Trophoblast cell (in vitro differentiated cells and primary cell): ENCODE measurements around the gene HGFAC.

ENCODE experiments used
- DNase-seq, 2 donors: peaks; one replicate each; pipeline ENCODE4 v3.0.0-alpha.2; 2016
- H2AFZ ChIP-seq: 2 replicates; pipeline ENCODE4 v1.6.1; 2013; ENCODE audit warnings: low read length, moderate library complexity, mild to moderate bottlenecking; ENCODE audit not compliant: insufficient read depth, poor library complexity
- H2AK5ac ChIP-seq: 2 replicates; pipeline ENCODE4 v1.6.1; 2013; ENCODE audit warnings: mild to moderate bottlenecking, low read length
- H2BK120ac ChIP-seq: 2 replicates; pipeline ENCODE4 v1.6.1; 2013; ENCODE audit warnings: low read length, mild to moderate bottlenecking, moderate library complexity; ENCODE audit not compliant: insufficient read depth, poor library complexity
- H2BK12ac ChIP-seq: 2 replicates; pipeline ENCODE4 v1.6.1; 2013; ENCODE audit warnings: mild to moderate bottlenecking, low read length, moderate library complexity
- H2BK5ac ChIP-seq: 2 replicates; pipeline ENCODE4 v1.6.1; 2013; ENCODE audit warnings: low read length, low read depth, moderate library complexity, mild to moderate bottlenecking; ENCODE audit not compliant: poor library complexity
- H3K14ac ChIP-seq: 2 replicates; pipeline ENCODE4 v1.6.1; 2013; ENCODE audit warnings: mild to moderate bottlenecking, low read length
- H3K18ac ChIP-seq: 2 replicates; pipeline ENCODE4 v1.6.1; 2013; ENCODE audit warnings: mild to moderate bottlenecking, low read length
- H3K23ac ChIP-seq: 2 replicates; pipeline ENCODE4 v1.6.1; 2013; ENCODE audit warnings: low read length
- H3K27ac ChIP-seq: 2 replicates; pipeline ENCODE4 v1.5.1; 2013; ENCODE audit warnings: low read depth, mild to moderate bottlenecking, inconsistent platforms, low read length, moderate library complexity
- H3K27me3 ChIP-seq: 2 replicates; pipeline ENCODE4 v1.6.1; 2013; ENCODE audit warnings: inconsistent platforms, mild to moderate bottlenecking, low read length, moderate library complexity; ENCODE audit not compliant: insufficient read depth
- H3K36me3 ChIP-seq, 2 experiments: 1 replicate in 1 of 2; 2 replicates in 1 of 2; pipeline ENCODE4 v1.6.1; 2013; ENCODE audit warnings: low read length in 2 of 2, mild to moderate bottlenecking in 2 of 2, moderate library complexity in 1 of 2; ENCODE audit not compliant: insufficient read depth in 2 of 2, control insufficient read depth in 1 of 2
- H3K4ac ChIP-seq: 2 replicates; pipeline ENCODE4 v1.6.1; 2013; ENCODE audit warnings: low read depth, mild to moderate bottlenecking, low read length, moderate library complexity
- H3K4me1 ChIP-seq, 2 experiments: 1 replicate in 1 of 2; 2 replicates in 1 of 2; pipeline ENCODE4 v1.6.1; 2013; ENCODE audit warnings: low read length in 2 of 2, mild to moderate bottlenecking in 2 of 2, moderate library complexity in 1 of 2; ENCODE audit not compliant: insufficient read depth in 2 of 2, control insufficient read depth in 1 of 2
- H3K4me2 ChIP-seq: 2 replicates; pipeline ENCODE4 v1.6.1; 2013; ENCODE audit warnings: inconsistent platforms, mild to moderate bottlenecking, low read length, moderate library complexity
- H3K4me3 ChIP-seq: 2 replicates; pipeline ENCODE4 v1.5.1; 2013; ENCODE audit warnings: mild to moderate bottlenecking, low read depth, low read length, inconsistent platforms
- H3K79me1 ChIP-seq: one replicate; pipeline ENCODE4 v1.6.1; 2013; ENCODE audit warnings: low read length
- H3K79me2 ChIP-seq: 2 replicates; pipeline ENCODE4 v1.6.1; 2013; ENCODE audit warnings: low read length, mild to moderate bottlenecking; ENCODE audit not compliant: control insufficient read depth, insufficient read depth, poor library complexity
- H3K9ac ChIP-seq: 2 replicates; pipeline ENCODE4 v1.6.1; 2013; ENCODE audit warnings: mild to moderate bottlenecking, low read length
- H3K9me3 ChIP-seq: 2 replicates; pipeline ENCODE4 v1.6.1; 2013; ENCODE audit warnings: low read depth, mild to moderate bottlenecking, control low read depth, inconsistent platforms, low read length; ENCODE audit not compliant: insufficient read depth
- H4K12ac ChIP-seq: 2 replicates; pipeline ENCODE4 v1.6.1; 2013; ENCODE audit warnings: low read depth, mild to moderate bottlenecking, low read length, moderate library complexity
- H4K8ac ChIP-seq: 2 replicates; pipeline ENCODE4 v1.6.1; 2013; ENCODE audit warnings: low read depth, mild to moderate bottlenecking, low read length, moderate library complexity
- H4K91ac ChIP-seq: one replicate; pipeline ENCODE4 v1.6.1; 2013; ENCODE audit warnings: low read depth, mild to moderate bottlenecking, low read length, moderate library complexity
- WGBS: extraction: QIAGEN DNeasy Blood & Tissue Kit; methylation state at CpG from one replicate; pipeline ENCODE4 v1.1.7; 2013; ENCODE audit warnings: missing lambda C conversion rate; ENCODE audit not compliant: insufficient read length, insufficient coverage; ENCODE audit errors: extremely low coverage; 5-methylcytosine and 5-hydroxymethylcytosine counted together

Gene HGFAC

GRCh38 chr4:3442460-3442958, 741 bp downstream of the HGFAC start:
- Histone ChIP-seq H4K8ac (no peak overlapping the region), H3K4me3 (no peak overlapping the region), H3K23ac (no peak overlapping the region), H3K4me1 (no peaks in the 10 kb centered on the region), H2BK12ac (no peak overlapping the region), H3K79me2 (no peaks in the 10 kb centered on the region), H3K4ac (no peak overlapping the region), H3K27ac (no peak overlapping the region), H2BK120ac (no peak overlapping the region), H3K4me2 (no peak overlapping the region), H3K9me3 (peaks cover 2% of the 10 kb centered on the region), H3K79me1 (no peaks in the 10 kb centered on the region), H2AFZ (no peak overlapping the region), H2AK5ac (no peak overlapping the region), H3K9ac (no peak overlapping the region), H3K14ac (no peak overlapping the region), H4K91ac (no peak overlapping the region), H4K12ac (no peak overlapping the region), H3K18ac (no peak overlapping the region), H3K36me3 (no peaks in the 10 kb centered on the region), H2BK5ac (no peak overlapping the region), H3K27me3 (no peaks in the 10 kb centered on the region)
- DNase-seq, result no peak
- no CpG with 5 or more reads among the region's 14 CpGs for WGBS

DNA sequence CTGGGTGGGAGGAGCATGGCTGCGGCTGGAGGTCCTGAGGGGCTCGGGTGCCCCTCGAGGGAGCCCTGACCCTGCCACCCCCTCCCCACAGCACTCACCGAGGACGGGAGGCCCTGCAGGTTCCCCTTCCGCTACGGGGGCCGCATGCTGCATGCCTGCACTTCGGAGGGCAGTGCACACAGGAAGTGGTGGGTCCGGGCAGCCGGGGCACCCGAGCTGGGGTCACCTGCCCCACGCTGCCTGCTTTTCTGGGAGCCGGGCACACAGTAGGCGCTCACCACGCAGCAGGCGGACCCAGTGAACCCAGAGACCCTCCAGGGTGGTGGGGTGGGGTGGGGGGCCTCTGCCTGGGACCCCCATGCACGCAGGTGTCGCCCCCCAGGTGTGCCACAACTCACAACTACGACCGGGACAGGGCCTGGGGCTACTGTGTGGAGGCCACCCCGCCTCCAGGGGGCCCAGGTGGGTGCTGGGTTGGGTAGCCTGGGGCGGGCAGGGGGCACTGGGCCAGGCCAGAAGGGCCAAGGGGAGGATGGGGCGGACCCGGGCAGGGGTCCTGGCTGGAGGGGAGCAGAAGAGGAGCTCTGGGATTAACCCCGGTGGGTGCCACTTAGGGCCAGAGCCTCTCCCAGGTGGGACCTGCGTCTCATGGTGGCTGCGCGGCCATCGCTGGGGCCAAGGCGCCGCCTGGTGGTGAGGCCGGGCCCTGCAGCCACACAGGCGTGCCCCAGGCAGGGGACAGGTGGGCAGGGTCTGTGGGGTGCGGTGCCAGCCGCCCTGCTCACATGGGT, 1.4 kb downstream of the HGFAC start:
- no peak overlapping the region for H2AFZ ChIP-seq
- no peak overlapping the region for H4K8ac ChIP-seq
- H3K4me2 ChIP-seq, result no peak overlapping the region
- no peaks in the 10 kb centered on the region for H3K79me1 ChIP-seq
- H3K4me3 ChIP-seq, result no peak overlapping the region
- H3K23ac ChIP-seq, result no peak overlapping the region
- peaks cover 2% of the 10 kb centered on the region for H3K9me3 ChIP-seq
- no peak overlapping the region for H2BK5ac ChIP-seq
- no CpG with 5 or more reads among the region's 36 CpGs for WGBS
- H3K4me1 ChIP-seq, result no peaks in the 10 kb centered on the region
- no peak overlapping the region for H4K12ac ChIP-seq
- H3K27ac ChIP-seq, result no peak overlapping the region
- no peaks in the 10 kb centered on the region for H3K79me2 ChIP-seq
- H3K27me3 ChIP-seq, result no peaks in the 10 kb centered on the region
- no peak overlapping the region for H3K4ac ChIP-seq
- DNase-seq, result peak; percentile 50 to 64
- no peak overlapping the region for H3K14ac ChIP-seq
- H3K18ac ChIP-seq, result no peak overlapping the region
- no peak overlapping the region for H2BK12ac ChIP-seq
- no peak overlapping the region for H2BK120ac ChIP-seq
- no peak overlapping the region for H4K91ac ChIP-seq
- no peak overlapping the region for H2AK5ac ChIP-seq
- H3K9ac ChIP-seq, result no peak overlapping the region
- no peaks in the 10 kb centered on the region for H3K36me3 ChIP-seq

GRCh38 chr4:3443750-3444309, 2.1 kb downstream of the HGFAC start:
- Histone ChIP-seq H2AK5ac (no peak overlapping the region), H3K4me3 (no peak overlapping the region), H3K18ac (no peak overlapping the region), H3K4me1 (no peaks in the 10 kb centered on the region), H3K27me3 (no peaks in the 10 kb centered on the region), H4K8ac (no peak overlapping the region), H4K91ac (no peak overlapping the region), H3K9me3 (peaks cover 2% of the 10 kb centered on the region), H3K79me1 (no peaks in the 10 kb centered on the region), H3K36me3 (no peaks in the 10 kb centered on the region), H2BK120ac (no peak overlapping the region), H3K23ac (no peak overlapping the region), H3K4ac (no peak overlapping the region), H2AFZ (no peak overlapping the region), H2BK12ac (no peak overlapping the region), H3K14ac (no peak overlapping the region), H3K4me2 (no peak overlapping the region), H3K27ac (no peak overlapping the region), H3K79me2 (no peaks in the 10 kb centered on the region), H4K12ac (no peak overlapping the region), H3K9ac (no peak overlapping the region), H2BK5ac (no peak overlapping the region)
- DNase-seq, result no peak
- no CpG with 5 or more reads among the region's 17 CpGs for WGBS

DNA sequence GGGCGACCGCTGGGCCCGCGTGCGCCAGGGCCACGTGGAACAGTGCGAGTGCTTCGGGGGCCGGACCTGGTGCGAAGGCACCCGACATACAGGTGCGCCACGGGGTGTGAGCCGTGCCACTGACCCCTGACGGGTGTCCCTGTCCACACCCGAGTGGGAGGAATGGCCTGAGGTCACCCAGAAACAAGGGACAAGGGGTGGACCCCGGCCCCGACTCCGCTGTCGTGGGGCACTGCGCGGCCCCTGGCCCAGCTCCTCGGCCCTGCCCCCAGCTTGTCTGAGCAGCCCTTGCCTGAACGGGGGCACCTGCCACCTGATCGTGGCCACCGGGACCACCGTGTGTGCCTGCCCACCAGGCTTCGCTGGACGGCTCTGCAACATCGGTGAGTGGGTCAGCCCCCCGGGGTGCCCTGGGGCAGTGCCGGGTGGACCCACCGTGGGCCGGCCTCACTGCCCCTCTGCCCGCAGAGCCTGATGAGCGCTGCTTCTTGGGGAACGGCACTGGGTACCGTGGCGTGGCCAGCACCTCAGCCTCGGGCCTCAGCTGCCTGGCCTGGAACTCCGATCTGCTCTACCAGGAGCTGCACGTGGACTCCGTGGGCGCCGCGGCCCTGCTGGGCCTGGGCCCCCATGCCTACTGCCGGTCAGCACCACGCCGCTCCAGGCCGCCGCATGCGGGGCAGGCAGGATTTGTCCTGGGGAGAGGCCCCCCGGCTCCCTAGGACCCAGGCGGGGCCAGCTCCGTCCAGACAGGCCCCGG, 2.8 kb downstream of the HGFAC start:
- no peak for DNase-seq
- Histone ChIP-seq H2AFZ (no peak overlapping the region), H3K4me1 (no peaks in the 10 kb centered on the region), H3K27me3 (no peaks in the 10 kb centered on the region), H3K36me3 (no peaks in the 10 kb centered on the region), H3K79me2 (no peaks in the 10 kb centered on the region), H3K79me1 (no peaks in the 10 kb centered on the region), H3K23ac (no peak overlapping the region), H4K91ac (no peak overlapping the region), H3K14ac (no peak overlapping the region), H3K4ac (no peak overlapping the region), H3K4me2 (no peak overlapping the region), H2BK12ac (no peak overlapping the region), H3K27ac (no peak overlapping the region), H3K9ac (no peak overlapping the region), H4K12ac (no peak overlapping the region), H3K4me3 (no peak overlapping the region), H3K9me3 (peaks cover 2% of the 10 kb centered on the region), H2BK120ac (no peak overlapping the region), H2BK5ac (no peak overlapping the region), H2AK5ac (no peak overlapping the region), H3K18ac (no peak overlapping the region), H4K8ac (no peak overlapping the region)
- no CpG with 5 or more reads among the region's 56 CpGs for WGBS
